Skin epidermis (tissue), 12 donors: ENCODE results near the gene ITPRIP.

Experiments used
- H3K27ac ChIP-seq, 21 experiments: fragments of 200-600 bp; sonication (generic) in 11 of 21; one replicate each; pipeline ENCODE4 v1.5.0; 2020; ENCODE audit warnings: mild to moderate bottlenecking in 3 of 21, inconsistent platforms in 2 of 21, moderate library complexity in 2 of 21
- H3K4me3 ChIP-seq, 7 experiments: fragments of 200-600 bp; sonication (generic) in 2 of 7; one replicate each; pipeline ENCODE4 v1.5.0; 2020; ENCODE audit warnings: inconsistent platforms in 2 of 7, mild to moderate bottlenecking in 2 of 7, moderate library complexity in 1 of 7

The ITPRIP gene

GRCh38 chr10:104314591-104315485 lies 23.4 kb downstream of the ITPRIP start:
- Histone ChIP-seq H3K27ac (no peak overlapping the region), H3K4me3 (no peak overlapping the region)

- Histone ChIP-seq H3K4me3 (no peak overlapping the region), H3K27ac (no peak overlapping the region)
These were observed 27.0 kb downstream of the ITPRIP start for GRCh38 chr10:104311184-104311720.

GRCh38 chr10:104309980-104310978 lies 28.0 kb downstream of the ITPRIP start:
- no peak overlapping the region for H3K4me3 ChIP-seq
- H3K27ac ChIP-seq: peak overlapping the region in 2 of 21 experiments; percentile 11 to 34

GRCh38 chr10:104308439-104308903 lies 29.8 kb downstream of the ITPRIP start:
- H3K27ac ChIP-seq: peak overlapping the region in 1 of 21 experiments; percentile 29

GRCh38 chr10:104307576-104308438 lies 30.5 kb downstream of the ITPRIP start:
- H3K27ac ChIP-seq: peak overlapping the region in 2 of 21 experiments; percentile 2 to 29
- H3K4me3 ChIP-seq: no peak overlapping the region

More at GRCh38 chr10:104308439-104308903, 29.8 kb downstream of the ITPRIP start:
- H3K4me3 ChIP-seq: no peak overlapping the region

GRCh38 chr10:104306897-104307296 lies 31.4 kb downstream of the ITPRIP start:
- no peak overlapping the region for H3K27ac ChIP-seq

DNA sequence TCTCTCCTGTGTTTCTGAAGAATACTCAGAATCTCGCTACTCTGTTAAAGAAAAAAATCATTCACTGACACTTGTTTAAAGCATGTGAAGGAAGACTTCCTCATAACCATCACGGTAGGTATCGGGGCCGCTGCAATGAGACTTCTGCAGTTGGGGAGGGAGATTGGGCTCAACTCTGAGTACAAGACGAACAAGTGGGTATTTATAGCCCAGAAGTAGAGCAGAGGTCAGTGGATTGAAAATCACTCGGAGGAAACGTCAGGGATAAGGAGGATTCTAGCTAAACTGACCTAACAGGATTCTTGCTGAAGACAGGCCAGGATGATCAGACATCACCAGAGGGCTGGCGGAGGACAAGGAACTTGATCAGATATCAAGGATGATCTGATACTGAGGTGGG lies 33.3 kb downstream of the ITPRIP start:
- H3K27ac ChIP-seq: peak overlapping the region in 1 of 21 experiments; percentile 37
- H3K4me3 ChIP-seq: no peak overlapping the region

More at GRCh38 chr10:104306897-104307296, 31.4 kb downstream of the ITPRIP start:
- no peak overlapping the region for H3K4me3 ChIP-seq

DNA sequence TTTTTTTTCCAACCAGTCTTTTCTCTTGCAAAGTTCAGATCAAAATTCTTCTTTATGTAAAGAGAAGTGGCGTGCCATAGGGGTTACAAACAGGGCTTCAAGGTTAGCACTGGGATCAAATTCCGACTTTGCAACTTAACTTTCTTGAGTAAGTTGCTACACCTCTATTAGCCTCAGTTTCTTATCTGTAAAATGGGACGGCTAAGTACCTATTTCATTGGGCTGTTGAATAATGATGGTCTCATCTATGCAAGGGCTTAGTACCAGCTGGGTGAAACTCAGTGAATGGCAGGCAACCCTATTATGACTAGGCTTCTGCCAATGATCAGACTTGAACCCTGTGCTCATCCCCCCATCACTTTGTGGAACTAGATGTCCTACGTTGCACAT lies 33.9 kb downstream of the ITPRIP start:
- Histone ChIP-seq H3K4me3 (no peak overlapping the region), H3K27ac (no peak overlapping the region)

- H3K27ac ChIP-seq: no peak overlapping the region
- H3K4me3 ChIP-seq: no peak overlapping the region
These were observed 34.5 kb downstream of the ITPRIP start for GRCh38 chr10:104303594-104304355.

DNA sequence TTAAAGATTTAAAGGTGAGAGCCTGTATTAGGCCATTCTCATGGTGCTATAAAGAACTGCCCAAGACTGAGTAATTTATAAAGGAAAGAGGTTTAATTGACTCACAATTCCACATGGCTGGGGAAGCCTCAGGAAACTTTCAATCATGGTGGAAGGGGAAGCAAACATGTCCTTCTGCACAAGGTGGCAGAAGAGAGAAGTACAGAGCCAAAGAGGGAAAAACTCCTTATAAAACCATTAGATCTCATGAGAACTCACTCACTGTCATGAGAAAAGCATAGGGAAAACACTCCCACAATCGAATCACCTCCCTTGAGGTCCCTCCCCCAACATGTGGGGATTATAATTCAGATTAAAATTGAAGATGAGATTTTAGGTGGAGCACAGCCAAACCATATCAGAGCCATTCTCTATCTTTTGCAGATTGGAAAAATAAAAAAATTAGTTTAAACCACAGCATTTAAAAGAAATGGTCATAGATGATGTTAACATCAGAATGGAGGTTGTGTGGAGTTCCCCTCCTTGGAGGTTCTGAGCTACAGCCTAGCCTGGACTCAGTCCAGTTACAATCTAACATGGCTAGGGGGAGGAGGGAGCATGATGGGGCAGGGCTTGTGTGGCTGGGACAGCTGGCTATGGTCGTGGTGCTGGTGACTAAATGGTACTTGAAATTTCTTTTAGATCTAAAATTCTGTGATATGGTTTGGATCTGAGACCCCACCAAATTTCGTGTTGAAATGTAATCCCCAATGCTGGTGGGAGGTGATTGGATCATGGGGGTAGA lies 36.2 kb downstream of the ITPRIP start:
- Histone ChIP-seq H3K4me3 (no peak overlapping the region), H3K27ac (peak overlapping the region in 2 of 21 experiments; percentile 82 to 85)

- H3K4me3 ChIP-seq: no peak overlapping the region
These were observed 37.5 kb downstream of the ITPRIP start for GRCh38 chr10:104300736-104301292.

GRCh38 chr10:104300002-104300735 lies 38.1 kb downstream of the ITPRIP start:
- H3K27ac ChIP-seq: peak overlapping the region in 18 of 21 experiments; percentile 21 to 85 (median 66)
- no peak overlapping the region for H3K4me3 ChIP-seq

More at GRCh38 chr10:104300736-104301292, 37.5 kb downstream of the ITPRIP start:
- peak overlapping the region in 18 of 21 experiments; percentile 21 to 85 (median 66) for H3K27ac ChIP-seq

GRCh38 chr10:104299031-104299904 lies 39.0 kb downstream of the ITPRIP start:
- H3K4me3 ChIP-seq: no peak overlapping the region
- H3K27ac ChIP-seq: peak overlapping the region in 14 of 21 experiments; percentile 10 to 85 (median 65)

- Histone ChIP-seq H3K27ac (peak overlapping the region in 6 of 21 experiments; percentile 1 to 85 (median 78)), H3K4me3 (no peak overlapping the region)
These were observed 40.3 kb downstream of the ITPRIP start for GRCh38 chr10:104297697-104298660.
